NCI-H2227 (cell line): Measurements from ENCODE around the gene SRP68.

Experiments
- DNase-seq: peaks from one replicate; lab custom pipeline; 2025; ENCODE audit not compliant: unreplicated experiment; lab: John Stamatoyannopoulos, UW

SRP68 gene

GRCh38 chr17:76072148-76072858 is at the start of gene SRP68:
SRP68 (minus strand) TSS chr17:76072517; CDS start chr17:76072491, 26 bp downstream.
- peak; percentile 95 for DNase-seq

GRCh38 chr17:76121932-76122430 is 49.7 kb upstream of the SRP68 start:
- DNase-seq, result no peak

DNA sequence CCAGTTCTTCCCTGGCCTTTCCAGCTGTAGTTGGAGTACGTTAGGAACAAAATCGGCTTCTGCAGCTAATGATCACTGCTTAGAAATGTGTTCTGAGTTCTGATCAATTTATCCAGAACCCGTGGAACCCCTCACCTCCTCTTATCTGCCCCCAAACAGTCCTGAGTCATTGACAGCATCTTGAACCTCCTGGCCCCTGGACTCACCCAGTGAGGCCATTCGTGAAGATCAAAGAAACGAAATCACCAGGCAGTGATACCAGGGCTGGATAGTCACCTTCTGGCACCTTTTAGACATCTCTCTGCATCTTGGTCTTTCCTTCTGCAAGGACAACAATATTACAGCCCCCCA is 48.3 kb upstream of the SRP68 start:
- no peak for DNase-seq

GRCh38 chr17:76119409-76120371 is 47.4 kb upstream of the SRP68 start:
- no peak for DNase-seq

GRCh38 chr17:76115138-76115754 is 42.9 kb upstream of the SRP68 start:
- no peak for DNase-seq

DNA sequence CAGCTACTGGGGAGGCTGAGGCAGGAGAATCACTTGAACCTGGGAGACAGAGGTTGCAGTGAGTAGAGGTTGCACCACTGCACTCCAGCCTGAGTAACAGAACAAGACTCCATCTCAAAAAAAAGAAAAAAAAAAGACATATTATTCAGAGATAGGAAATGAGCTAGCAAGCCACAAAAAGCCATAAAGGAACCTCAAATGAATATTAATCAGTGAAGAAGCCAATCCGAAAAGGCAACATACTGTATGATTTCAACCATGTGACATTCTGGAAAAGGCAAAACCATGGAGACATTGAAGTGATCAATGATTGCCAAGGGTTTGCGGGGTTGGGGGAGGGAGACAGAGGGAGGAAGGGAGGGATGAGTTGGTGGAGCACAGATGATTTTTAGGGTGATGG is 39.6 kb upstream of the SRP68 start:
- DNase-seq, result no peak

- peak; percentile 22 for DNase-seq
These were observed 35.2 kb upstream of the SRP68 start for GRCh38 chr17:76107509-76107908.

DNA sequence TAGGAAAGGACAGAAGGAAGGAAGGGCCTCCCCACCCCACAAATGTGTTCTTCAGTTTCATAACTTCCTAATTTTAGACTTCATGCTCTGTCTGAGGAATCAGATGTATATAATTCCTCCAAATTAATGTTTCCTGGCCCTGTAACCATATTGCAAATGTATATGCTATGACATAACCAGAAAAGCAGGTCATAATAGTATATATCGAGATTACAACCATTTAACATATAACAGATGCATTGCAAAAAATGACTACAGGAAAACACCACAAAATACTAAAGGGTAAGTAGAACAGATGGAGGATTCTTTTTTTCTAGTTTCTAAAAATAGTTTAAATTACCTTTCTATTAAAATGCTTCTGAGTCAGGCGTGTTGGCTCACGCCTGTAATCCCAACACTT is 34.4 kb upstream of the SRP68 start:
- no peak for DNase-seq

DNA sequence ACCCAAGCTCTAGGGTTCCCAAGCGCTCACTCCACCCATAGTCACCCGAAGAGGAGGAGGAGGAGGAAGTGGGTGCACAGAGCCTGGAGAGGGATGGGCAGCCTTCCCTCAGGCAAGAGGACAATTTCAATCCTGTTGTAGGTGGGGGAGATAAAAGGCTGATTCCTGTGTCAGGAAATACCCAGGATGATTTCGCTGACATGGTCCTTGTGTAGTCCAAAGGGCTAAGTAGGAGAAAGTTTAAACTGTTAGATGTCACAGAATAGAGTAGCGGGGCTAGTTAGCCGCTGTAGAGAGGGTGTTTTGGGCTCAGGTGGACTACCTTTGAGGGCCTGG is 32.5 kb upstream of the SRP68 start:
- no peak for DNase-seq

DNA sequence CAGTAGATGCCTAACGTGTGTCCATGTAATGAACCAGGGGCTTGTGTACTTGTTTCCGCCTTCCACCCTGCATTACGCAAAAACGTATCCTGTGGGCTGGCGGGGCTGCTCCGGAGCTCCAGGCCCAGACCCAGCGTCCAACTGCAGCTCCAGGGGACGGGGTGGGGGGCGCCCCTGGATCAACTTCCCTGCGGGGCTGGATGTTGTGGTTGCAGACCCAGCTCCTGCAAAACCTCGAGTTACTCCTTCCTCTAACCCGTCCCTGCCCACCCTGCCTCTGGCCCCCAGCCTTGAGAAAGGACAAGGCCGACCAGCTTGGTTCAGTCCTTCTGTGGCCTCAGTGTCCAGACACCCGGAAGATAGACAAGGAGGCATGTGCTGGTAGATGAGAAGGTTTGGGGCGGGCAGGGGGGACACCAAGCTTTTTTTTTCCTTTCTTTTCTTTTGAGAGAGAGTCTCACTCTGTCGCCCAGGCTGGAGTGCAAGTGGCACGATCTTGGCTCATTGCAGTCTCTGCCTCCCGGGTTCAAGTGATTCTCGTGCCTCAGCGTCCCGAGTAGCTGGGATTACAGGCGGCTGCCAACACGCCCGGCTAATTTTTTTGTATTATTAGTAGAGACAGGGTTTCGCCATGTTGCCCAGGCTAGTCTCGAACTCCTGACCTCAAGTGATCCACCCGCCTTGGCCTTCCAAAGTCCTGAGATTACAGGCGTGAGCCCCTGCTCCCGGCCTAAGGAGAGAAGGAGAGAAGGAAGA is 32.0 kb upstream of the SRP68 start:
- no peak for DNase-seq

DNA sequence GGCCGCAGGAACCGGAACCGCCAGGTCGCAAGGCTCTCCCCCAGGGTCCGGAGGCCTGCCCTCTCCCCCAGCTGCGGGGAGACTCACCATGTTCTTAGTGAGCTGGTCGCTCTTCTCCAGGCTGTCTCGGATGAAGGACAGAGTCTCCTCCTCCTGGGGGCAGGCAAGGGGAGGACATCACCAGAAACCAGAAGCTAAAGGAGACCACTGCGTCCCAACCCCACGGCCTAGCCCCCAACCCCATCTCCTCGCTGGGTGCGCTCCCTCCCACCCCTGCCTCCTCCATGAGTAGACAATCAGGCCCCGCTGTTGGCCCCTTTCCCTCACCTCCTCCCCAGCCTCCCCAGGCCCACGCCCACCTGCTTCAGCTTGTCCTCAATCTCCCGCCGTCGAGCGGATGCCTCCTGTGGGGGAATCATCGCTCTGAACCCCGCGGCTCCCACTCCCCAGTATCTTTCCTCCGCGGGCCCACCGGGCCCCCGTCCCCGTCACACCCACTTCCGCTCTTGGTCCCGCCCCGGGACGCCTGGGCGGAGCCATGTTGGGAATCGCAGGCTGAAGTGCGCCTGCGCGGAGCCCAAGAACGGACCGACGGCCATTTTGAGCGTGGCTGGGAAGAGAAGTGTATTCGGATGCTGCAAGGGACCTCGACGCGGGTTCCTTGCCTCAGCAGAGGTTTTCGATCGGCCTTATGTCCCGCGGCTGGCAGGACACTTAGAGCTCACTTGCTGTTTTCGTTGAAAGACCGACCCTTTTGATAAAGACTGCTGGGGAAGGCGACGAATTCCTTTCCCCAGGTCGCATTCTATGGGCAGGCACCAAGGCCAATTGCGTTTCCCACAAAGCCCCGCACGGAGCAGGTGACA is 31.2 kb upstream of the SRP68 start, which contains the start of gene EXOC7:
Gene EXOC7, minus strand, starts transcription at position 514 of the 866 bp plus-strand sequence. Its CDS starts 95 bp downstream, at position 419.
- DNase-seq, result peak; percentile 97

DNA sequence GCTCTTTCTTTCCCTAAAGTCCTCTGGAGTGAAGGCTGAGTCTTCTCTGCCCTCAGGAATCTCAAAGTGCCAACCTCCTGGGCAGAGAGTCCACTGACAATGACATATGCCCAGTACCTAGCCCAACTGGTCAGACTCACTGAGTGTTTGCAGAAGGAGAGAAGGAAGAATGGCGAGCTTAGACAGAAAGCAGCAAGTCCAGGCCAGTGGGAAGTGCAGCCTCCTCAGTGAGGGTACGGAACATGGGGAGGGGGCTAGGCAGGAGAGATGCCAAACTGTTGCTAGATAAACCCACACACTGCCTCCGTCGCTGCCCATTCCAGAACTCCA is 30.6 kb upstream of the SRP68 start:
- DNase-seq, result no peak

GRCh38 chr17:76097716-76098295 is 25.5 kb upstream of the SRP68 start:
- DNase-seq, result no peak

- no peak for DNase-seq
These were observed 23.6 kb upstream of the SRP68 start for GRCh38 chr17:76095943-76096342.

- no peak for DNase-seq
These were observed 21.7 kb upstream of the SRP68 start for GRCh38 chr17:76094046-76094445.

GRCh38 chr17:76092526-76093413 is 20.5 kb upstream of the SRP68 start:
- no peak for DNase-seq

DNA sequence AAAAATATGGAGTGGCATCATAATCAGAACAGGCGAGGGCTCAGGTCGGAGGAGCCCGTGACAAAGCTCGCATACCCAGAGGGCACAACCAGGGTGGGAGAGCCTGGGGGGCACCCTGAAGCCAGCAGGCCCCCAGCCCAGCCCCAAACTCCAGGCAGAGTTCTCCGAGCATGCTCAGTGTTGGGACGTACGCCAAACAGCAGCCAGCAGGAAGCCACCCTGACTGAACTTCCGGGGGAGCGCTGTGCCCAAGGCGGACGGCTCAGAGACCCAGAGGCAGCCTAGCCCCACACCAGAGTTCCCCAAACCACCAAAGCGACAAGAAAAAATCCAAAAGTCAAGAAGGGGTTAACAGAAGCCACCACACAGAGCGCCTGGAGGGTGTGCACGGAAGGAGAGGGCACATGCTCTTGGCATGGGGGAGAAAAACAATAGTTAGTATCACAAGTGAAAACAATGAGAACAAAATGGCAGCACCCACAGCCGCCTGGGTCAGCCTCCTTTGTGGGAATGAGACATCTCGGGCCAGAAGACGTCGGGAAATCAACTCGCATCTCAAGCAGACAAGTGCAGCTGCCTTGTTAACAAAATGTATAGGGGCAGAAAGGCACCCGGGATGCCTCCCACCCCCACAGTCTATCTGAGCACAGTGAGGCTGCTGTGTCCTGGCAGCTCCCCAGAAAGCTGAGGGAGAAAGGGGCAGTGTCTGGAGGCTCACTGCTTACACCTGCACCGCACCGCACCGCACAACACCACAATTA is 19.4 kb upstream of the SRP68 start:
- no peak for DNase-seq

- DNase-seq, result no peak
These were observed 18.3 kb upstream of the SRP68 start for GRCh38 chr17:76090517-76091129.
